ENCODE results near the gene MKLN1.
A peak's percentile ranks its signal among the peaks of the same experiment; 100 is the strongest.

MKLN1 gene

GRCh38 chr7:131471250-131472004 lies 143.8 kb downstream of the MKLN1 start:
- no peak for DNase-seq

- DNase-seq = no peak
Measured at GRCh38 chr7:131476740-131477139, 149.1 kb downstream of the MKLN1 start.

- DNase-seq = no peak
Measured at GRCh38 chr7:131480384-131481315, 153.0 kb downstream of the MKLN1 start.

GRCh38 chr7:131482800-131483199 lies 155.1 kb downstream of the MKLN1 start:
- DNase-seq = no peak

- no peak for DNase-seq
Measured at GRCh38 chr7:131483586-131483985, 155.9 kb downstream of the MKLN1 start.

- no peak for DNase-seq
Measured at GRCh38 chr7:131486346-131486745, 158.7 kb downstream of the MKLN1 start.

- DNase-seq = no peak
Measured at GRCh38 chr7:131487217-131487616, 159.5 kb downstream of the MKLN1 start.

- no peak for DNase-seq
Measured at GRCh38 chr7:131488361-131488760, 160.7 kb downstream of the MKLN1 start.

- no peak for DNase-seq
Measured at GRCh38 chr7:131489196-131489595, 161.5 kb downstream of the MKLN1 start.

GRCh38 chr7:131489881-131490280 lies 162.2 kb downstream of the MKLN1 start:
- no peak for DNase-seq

GRCh38 chr7:131493081-131493480 lies 165.4 kb downstream of the MKLN1 start:
- DNase-seq = no peak

GRCh38 chr7:131493581-131493980 lies 165.9 kb downstream of the MKLN1 start:
- no peak for DNase-seq

GRCh38 chr7:131494182-131494581 lies 166.5 kb downstream of the MKLN1 start:
- no peak for DNase-seq

GRCh38 chr7:131495669-131496498 lies 168.2 kb downstream of the MKLN1 start:
- DNase-seq = no peak

GRCh38 chr7:131497454-131497853 lies 169.8 kb downstream of the MKLN1 start:
- DNase-seq = no peak

- DNase-seq = no peak
Measured at GRCh38 chr7:131498237-131498885, 170.7 kb downstream of the MKLN1 start.

- DNase-seq = no peak
Measured at GRCh38 chr7:131499801-131500200, 172.1 kb downstream of the MKLN1 start.

- no peak for DNase-seq
Measured at GRCh38 chr7:131500357-131500756, 172.7 kb downstream of the MKLN1 start.

GRCh38 chr7:131501422-131501821 lies 173.7 kb downstream of the MKLN1 start:
- peak; percentile 53 for DNase-seq

GRCh38 chr7:131501930-131502685 lies 174.4 kb downstream of the MKLN1 start:
- no peak for DNase-seq

- DNase-seq = no peak
Measured at GRCh38 chr7:131502810-131503508, 175.3 kb downstream of the MKLN1 start.
